Endometrium (tissue), 2 donors: ENCODE data around the gene GLOD4.
"Not testable (repeated sequence)": the region's sequence is repeated elsewhere in the genome, so short reads cannot be mapped to it uniquely, and the experiment has no call there.

Experiments
- FAIRE-seq: peaks from 2 replicates; lab custom pipeline; 2012; peaks lifted over from hg19 to GRCh38; lab: Jason Lieb, UNC
- donor health status: control.
- donor health status: control.

GLOD4 gene

DNA sequence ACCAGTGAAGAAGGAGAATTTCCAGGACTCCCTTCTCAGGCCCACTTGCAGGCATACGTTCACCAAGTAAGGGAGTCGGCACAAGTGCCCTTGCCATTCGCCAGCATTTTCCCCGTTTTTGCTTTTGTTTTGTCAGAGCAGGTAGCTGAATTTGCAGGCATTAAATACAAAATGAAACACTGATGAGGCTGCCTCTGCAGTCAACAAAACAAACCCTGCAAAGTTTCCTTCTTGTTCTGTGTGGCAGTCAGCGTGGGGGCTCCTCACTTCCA is 7.8 kb downstream of the GLOD4 start:
- no peak for FAIRE-seq

- FAIRE-seq = no peak
Observed at GRCh38 chr17:773467-774312, 8.4 kb downstream of the GLOD4 start.

GRCh38 chr17:773016-773415 is 9.1 kb downstream of the GLOD4 start:
- FAIRE-seq = no peak

DNA sequence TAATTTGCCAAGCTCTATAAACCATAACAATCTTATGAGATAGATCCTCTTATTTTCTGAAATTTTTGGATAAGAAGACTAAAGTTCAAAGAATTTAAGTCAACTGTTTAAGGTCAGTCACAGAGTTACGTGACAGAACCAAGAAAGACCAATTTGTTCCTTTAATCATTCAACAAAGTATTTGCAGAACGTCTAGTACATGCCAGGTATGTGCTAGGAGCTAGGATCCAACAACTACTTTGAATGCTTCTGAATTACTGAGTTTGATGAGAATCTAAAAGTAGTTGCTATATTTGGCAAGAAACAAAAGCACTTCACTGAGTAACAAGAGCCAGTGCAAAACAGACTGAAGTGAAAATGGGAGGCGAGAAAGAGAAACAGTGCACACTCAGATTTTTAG is 15.0 kb downstream of the GLOD4 start:
- no peak for FAIRE-seq

- FAIRE-seq = no peak
Observed at GRCh38 chr17:760371-760770, 21.7 kb downstream of the GLOD4 start.

DNA sequence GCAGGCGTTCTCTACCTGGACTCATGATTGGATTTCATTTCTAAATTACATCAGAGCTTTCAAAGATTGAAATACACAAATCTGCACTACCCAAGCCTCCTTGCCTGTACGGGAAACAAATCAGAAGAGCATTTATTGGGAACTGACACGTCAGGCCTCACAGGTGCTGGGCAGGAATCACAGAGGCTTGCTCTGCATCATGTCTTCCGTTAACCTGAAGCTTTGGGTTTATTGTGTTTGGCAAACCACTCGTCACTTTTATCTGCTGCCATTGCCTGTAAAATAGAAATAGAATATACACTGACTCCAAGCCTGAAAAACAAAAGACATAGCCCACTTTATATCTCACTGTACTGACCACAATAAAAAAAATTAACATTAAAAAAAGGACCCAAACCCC is 22.1 kb downstream of the GLOD4 start:
- FAIRE-seq = no peak

DNA sequence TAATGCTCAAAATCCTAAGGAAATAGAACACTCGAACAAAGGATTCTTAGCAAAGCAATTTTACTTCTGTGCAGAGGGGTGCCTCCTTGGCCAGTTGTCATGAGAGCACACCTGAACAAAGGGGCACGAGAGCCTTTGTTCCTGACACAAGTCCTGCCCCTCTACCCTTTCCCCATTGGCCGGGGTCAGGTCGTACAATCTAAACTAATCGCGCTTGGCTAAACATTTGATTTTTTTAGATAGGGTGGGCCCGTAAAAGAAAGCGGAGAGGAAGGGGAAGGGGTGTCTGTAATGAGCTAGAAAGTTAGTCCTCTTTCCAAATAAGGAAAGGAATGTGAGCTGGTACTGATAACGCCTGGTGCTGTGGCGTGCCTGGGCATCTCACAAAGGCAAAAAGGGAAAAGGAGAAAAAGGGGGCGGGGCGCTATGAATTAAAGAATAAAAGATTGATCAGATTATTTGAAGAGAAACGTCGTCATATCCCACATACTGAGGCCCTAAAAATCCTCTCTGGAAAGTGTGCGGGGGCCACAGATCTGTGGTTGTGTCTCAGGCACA is 26.0 kb downstream of the GLOD4 start:
- FAIRE-seq = not testable (repeated sequence)

- FAIRE-seq = not testable (repeated sequence)
Observed at GRCh38 chr17:755319-755961, 26.6 kb downstream of the GLOD4 start.

- FAIRE-seq = no peak
Observed at GRCh38 chr17:753418-753817, 28.7 kb downstream of the GLOD4 start.

- no peak for FAIRE-seq
Observed at GRCh38 chr17:752620-753219, 29.4 kb downstream of the GLOD4 start.

GRCh38 chr17:752002-752619 is 30.0 kb downstream of the GLOD4 start, which contains the start of gene GEMIN4:
Gene GEMIN4, minus strand, starts transcription at chr17:752264. Its CDS starts 122 bp downstream, at chr17:752142.
- no peak for FAIRE-seq

DNA sequence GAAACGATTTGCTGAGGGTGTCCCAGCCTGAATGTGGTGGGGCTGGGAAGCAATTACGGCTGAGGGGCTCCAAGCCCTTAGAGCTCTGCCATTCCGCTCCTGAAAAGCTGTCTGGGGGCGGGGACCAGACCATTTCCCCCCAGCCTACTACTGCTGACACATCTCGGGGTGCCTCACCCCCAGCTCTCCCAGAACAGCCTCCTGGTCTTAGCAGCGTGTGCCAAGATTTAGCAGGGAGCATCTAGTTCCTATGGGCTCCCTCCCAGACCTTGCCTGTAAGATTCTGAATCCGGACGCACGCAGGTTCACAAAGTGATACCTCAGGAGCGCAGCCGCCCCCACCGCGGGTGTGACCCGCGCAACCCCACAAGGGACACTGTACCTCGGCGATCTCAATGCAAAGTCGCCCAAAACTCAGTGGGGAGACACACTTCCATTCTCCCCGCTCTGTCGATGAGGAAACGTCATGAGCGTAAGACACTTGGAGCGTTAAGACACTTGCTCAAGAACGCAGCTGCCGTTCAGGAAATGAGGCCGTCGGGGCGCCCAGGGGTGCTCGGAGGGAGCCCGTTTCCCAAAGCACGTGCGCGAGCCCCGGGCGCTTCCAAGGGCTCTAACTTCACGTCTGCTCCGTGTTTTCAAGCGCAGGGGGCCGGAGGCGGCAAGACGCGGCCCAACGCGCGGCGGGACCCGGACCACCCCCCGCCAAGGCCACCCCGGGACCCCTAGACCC is 30.6 kb downstream of the GLOD4 start:
- FAIRE-seq = no peak

DNA sequence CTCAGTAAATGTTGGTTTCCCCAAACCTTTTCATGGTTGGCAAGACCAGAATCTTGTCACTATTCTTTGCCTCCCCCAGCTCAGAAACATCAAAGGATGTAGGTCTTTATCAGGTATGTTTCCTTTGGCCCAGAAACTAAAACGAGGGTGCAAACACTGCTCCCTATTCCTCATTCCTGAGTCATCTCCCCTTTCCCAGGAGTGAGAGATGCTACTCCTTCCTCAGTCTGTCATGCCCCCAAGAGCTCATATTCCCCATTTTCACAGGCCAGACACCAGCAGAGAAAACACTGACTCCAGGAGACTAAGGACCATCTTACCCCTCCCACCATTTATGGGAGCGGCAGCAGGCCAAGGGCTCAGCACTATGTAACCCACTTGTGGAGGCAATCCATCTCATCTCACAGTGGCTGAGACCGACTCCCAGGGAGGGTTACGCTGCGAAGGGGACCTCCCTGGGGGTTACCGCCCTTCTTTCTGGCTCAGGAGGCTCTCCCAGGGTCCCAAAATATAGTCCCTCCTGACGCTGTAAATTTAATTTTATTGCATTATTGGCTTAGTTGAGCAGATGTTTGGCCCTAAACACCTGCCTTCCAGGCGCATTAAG is 31.5 kb downstream of the GLOD4 start:
- FAIRE-seq = no peak

GRCh38 chr17:749359-749758 is 32.7 kb downstream of the GLOD4 start:
- FAIRE-seq = not testable (repeated sequence)

- FAIRE-seq = not testable (repeated sequence)
Observed at GRCh38 chr17:748604-749003, 33.5 kb downstream of the GLOD4 start.

- FAIRE-seq = no peak
Observed at GRCh38 chr17:746783-747629, 35.1 kb downstream of the GLOD4 start.

GRCh38 chr17:746181-746580 is 35.9 kb downstream of the GLOD4 start:
- FAIRE-seq = no peak

GRCh38 chr17:745406-745805 is 36.7 kb downstream of the GLOD4 start:
- no peak for FAIRE-seq

DNA sequence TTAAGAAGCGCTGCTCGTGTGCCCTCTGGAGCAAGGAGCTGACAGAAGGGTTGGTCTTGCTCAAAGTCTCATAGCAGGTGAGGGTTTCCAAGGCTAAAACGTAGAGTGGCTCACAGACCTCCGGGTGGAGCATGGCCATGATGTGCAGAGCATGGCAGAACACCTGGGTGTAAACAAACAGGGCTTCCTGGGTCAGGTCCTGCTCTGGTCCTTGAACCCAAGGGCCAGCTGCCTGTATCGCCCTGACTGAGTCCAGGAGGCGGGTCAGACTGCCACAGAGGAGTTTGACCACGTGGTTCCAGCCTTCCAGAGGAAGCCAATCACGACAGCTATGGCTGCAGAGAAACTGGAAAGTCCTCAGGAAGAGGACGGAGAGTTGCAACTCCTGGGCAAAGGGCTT is 37.1 kb downstream of the GLOD4 start:
- FAIRE-seq = no peak

- FAIRE-seq = no peak
Observed at GRCh38 chr17:743139-743538, 38.9 kb downstream of the GLOD4 start.
